HG03159 (cell line): ENCODE measurements around the gene ANAPC2.

Source experiments
- ATAC-seq: cut with Tn5 transposase; IDR thresholded peaks from one replicate; pipeline ENCODE4 v1.9.1; 2021; ENCODE audit warnings: mild to moderate bottlenecking, moderate library complexity; ENCODE audit not compliant: unreplicated experiment

ANAPC2 gene

GRCh38 chr9:137215196-137215986 is 27.0 kb upstream of the ANAPC2 start:
- ATAC-seq: no peak

GRCh38 chr9:137214620-137215019 is 26.3 kb upstream of the ANAPC2 start:
- ATAC-seq: no peak

- no peak for ATAC-seq
Measured at GRCh38 chr9:137213160-137214060, 25.1 kb upstream of the ANAPC2 start.

DNA sequence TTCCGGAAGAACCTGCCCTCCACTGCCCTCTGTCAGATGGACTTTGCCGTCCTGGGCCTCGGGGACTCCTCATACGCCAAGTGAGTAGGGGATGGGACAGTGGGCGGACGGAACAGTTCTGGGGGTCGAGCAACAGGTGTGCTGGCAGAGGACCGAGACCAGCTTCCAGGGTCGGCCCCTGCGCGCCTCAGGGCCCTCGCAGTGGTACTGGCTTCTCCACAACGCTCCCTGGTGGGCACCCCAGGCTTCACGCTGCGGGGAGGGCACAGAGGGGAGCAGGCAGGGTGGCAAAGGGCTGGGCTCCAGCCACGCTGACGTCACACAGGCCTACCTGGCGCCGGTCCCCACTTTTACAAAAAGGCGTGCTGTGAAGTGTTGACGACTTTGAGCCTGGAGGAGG is 24.2 kb upstream of the ANAPC2 start:
- ATAC-seq: no peak

DNA sequence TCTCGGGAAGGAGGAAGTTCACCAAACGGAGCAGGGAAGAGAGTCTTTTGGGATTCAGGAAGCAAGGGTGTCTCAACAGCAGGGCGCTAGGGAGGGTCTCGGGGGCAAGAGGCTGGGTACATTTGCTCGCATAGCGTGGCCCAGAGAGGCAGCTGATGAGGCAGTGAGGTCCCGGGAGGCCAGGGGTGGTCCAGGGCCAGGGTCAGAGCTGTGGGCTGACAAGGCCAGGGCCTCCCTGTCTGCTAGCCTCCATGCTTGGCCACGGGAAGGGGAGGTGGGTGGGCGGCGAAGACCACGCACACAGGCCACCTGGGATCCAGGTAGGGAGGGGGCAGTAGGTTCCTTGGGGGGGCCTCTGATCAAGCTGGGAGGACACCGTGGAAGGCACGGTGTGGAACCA is 23.2 kb upstream of the ANAPC2 start:
- ATAC-seq: no peak

- no peak for ATAC-seq
Measured at GRCh38 chr9:137206602-137207001, 18.2 kb upstream of the ANAPC2 start.

- peak; percentile 42 for ATAC-seq
Measured at GRCh38 chr9:137205126-137206069, 17.0 kb upstream of the ANAPC2 start, which contains the start of the genes NDOR1 and TMEM203. Gene NDOR1, plus strand, starts transcription at chr9:137205700. Its CDS starts 78 bp downstream, at chr9:137205778. Gene TMEM203, minus strand, starts transcription at chr9:137205648. Its CDS starts 234 bp downstream, at chr9:137205414.

DNA sequence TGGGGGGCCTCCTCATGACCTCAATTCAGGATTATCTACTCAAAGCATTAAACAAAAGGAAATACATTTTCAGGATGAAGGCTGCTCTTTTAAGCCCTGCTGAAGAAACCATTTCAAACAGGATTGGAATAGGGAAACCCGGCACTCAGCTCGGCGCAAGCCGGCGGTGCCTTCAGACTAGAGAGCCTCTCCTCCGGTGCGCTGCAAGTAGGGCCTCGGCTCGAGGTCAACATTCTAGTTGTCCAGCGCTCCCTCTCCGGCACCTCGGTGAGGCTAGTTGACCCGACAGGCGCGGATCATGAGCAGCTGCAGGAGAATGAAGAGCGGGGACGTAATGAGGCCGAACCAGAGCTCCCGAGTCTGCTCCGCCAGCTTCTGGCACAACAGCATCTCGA is 16.4 kb upstream of the ANAPC2 start:
- ATAC-seq: no peak

DNA sequence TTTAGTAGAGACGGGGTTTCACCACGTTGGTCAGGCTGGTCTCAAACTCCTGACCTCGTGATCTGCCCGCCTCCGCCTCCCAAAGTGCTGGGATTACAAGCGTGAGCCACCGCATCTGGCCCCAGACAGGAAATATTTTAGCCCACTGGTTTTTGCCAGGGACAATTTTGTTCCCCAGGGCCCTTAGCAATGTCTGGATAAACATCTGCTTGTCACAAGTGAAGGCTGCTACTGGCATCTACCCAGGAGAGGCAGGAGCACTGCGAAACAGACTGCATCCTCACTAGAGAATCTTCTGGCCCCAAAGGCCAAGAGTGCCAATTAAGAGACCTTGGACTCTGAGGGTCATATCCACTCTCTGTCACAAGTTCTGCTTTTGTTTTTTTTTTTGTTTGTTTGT is 14.6 kb upstream of the ANAPC2 start:
- ATAC-seq: no peak

GRCh38 chr9:137201205-137201868 is 13.0 kb upstream of the ANAPC2 start:
- ATAC-seq: no peak

GRCh38 chr9:137200311-137201204 is 12.2 kb upstream of the ANAPC2 start, which contains the start of gene TPRN:
Gene TPRN, minus strand, starts transcription at chr9:137200741. Its CDS starts 30 bp downstream, at chr9:137200711.
- ATAC-seq: peak; percentile 84

GRCh38 chr9:137199411-137200121 is 11.2 kb upstream of the ANAPC2 start:
- no peak for ATAC-seq

DNA sequence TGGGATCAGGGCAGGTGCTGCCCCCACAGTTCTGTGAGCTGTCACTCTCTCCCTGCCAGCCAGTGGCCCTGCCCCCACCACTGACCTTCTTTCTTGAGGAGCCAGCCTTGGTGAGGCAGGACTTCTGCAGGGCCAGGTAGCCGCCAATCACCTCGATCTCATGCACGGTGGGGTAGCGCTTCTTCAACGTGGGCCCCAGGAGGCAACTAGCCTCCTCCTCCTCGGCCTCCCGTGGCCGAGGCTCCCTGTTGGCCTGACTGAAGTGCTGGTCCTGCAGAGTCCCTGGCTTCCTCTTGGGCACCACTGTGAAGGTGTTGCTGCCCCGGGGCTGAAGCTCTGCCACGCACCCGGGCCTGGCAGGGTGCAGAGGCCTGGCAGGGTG is 10.5 kb upstream of the ANAPC2 start:
- ATAC-seq: no peak

DNA sequence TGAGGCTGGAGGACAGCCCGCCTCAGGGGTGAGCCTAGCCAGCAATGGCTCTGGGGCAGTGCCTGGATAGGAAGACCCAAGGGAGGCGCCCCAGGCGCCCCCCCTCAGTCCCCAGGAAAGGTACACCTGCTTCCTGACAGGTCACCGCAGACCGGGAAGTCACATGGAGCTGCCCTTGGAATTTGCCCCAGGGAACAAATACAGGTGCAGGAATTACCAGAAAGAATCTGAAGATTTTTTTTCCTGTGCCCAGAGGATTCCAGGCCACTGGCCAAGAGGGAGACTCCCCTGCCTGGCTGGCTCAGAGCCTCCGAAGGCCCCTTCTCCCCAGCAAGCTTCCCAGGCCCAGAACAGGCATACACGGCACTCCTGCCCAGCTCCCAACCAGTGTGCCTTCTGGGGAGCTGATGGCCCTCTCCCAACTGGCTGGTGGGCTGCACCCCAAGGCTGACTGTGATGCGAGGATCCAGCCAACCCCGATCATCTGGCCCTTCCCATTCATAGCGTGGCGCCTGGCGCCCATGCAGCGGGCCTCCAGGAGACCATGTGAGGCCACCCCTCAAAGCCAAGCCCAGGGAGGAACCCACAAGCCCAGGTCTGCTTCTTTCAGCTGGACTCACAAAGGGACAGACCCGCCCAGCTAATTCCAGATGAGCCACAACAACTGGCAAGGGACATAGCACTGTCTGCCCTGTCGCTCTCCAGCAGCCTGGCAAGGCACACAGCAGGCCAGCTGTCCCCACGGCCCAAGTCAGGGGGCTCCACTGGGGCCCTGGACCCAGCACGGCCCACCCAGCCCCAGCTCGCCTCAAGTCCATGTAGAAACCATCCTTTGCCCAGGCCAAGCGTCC is 9.9 kb upstream of the ANAPC2 start:
- ATAC-seq: no peak

DNA sequence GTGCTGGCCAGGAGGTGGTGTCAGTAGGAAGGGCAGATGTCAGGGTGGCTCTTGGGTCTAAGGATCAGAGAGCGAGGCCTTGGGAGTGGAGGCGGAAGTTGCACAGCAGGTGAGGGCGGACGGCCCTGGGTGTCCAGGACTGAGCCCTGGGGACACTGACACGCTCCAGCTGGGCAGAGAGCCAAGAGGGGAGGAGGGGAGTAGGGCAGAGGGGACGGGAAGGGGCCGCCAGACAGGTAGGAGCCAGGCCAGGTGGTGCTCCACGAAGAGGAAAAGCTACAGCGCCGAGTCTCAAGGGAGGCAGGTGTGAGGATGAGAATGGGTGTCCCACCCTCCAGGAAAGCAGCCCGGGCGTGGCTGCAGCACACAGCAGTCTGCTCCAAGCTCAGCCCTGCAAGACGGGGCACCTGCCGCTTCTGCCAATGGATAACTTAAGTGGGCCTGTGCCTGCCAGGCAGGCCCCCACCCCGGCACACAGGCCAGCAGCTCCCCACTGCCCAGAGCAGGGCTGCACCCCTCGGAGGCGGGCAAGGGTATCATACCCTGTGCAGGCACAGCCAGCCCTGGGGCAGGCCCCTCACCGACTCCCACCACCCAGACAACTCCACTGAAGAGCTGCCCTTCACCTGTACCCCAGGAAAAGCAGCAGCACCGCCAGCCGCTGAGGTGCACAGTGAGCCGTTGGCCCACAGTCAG is 7.3 kb upstream of the ANAPC2 start:
- ATAC-seq: no peak

GRCh38 chr9:137194909-137195308 is 6.5 kb upstream of the ANAPC2 start:
- no peak for ATAC-seq

DNA sequence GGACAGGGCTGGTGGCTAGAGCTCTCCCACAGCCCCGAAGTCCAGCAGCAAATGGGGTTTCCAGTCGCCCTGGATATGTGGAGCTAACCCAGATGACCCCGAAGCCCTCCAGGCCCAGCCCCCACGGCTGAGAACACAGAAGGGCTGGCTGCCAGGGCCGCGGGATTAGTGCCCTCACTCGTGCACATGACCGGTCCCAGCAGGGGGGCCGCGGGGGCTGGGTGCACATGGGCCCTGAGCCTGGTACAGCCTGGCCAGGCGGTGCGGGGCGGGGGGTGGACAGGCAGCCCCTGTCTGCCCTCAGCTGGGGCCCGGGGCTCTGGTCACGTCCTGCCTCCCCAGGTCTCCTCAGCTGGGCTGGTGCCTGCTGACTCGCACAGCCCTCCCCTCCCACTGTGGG is 6.0 kb upstream of the ANAPC2 start:
- no peak for ATAC-seq
